NCI-H1105 treated with DMSO at 0.1 percent for 48 hours (cell line): ENCODE measurements around the gene MGAT4D.
"Not testable (repeated sequence)": the region's sequence is repeated elsewhere in the genome, so short reads cannot be mapped to it uniquely, and the experiment has no call there.

Experiments used
- DNase-seq: peaks from one replicate; lab custom pipeline; 2025; lab: John Stamatoyannopoulos, UW

MGAT4D gene

GRCh38 chr4:140497747-140498636, at the start of gene MGAT4D:
Gene MGAT4D (minus strand): TSS chr4:140498293. CDS start chr4:140498222, 71 bp downstream.
- DNase-seq = no peak

DNA sequence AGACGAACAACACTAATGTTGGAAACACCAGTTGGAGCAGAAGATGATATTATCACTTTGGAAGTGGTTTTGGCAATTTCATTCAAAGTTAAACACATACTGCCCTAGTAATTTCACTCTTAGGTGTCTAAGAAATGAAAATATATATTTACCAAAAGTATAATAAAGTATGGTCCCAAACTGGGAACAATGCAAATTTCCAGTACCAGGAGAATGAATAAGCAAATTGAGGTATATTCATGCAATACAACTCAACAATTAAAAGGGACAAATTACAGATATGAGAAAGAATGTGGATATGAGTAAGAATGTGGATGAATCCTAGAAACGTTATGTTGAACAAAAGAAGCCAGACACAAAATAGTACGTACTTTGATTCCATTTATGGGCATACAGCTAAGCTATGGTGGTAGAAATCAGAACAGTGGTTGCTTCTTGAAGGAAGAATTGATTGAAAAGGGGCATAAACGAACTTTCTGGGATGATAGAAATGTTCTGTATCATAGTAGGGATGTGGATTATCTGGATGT, 35.9 kb upstream of the MGAT4D start:
- no peak for DNase-seq

- no peak for DNase-seq
These were observed 31.3 kb upstream of the MGAT4D start for GRCh38 chr4:140529434-140529833.

DNA sequence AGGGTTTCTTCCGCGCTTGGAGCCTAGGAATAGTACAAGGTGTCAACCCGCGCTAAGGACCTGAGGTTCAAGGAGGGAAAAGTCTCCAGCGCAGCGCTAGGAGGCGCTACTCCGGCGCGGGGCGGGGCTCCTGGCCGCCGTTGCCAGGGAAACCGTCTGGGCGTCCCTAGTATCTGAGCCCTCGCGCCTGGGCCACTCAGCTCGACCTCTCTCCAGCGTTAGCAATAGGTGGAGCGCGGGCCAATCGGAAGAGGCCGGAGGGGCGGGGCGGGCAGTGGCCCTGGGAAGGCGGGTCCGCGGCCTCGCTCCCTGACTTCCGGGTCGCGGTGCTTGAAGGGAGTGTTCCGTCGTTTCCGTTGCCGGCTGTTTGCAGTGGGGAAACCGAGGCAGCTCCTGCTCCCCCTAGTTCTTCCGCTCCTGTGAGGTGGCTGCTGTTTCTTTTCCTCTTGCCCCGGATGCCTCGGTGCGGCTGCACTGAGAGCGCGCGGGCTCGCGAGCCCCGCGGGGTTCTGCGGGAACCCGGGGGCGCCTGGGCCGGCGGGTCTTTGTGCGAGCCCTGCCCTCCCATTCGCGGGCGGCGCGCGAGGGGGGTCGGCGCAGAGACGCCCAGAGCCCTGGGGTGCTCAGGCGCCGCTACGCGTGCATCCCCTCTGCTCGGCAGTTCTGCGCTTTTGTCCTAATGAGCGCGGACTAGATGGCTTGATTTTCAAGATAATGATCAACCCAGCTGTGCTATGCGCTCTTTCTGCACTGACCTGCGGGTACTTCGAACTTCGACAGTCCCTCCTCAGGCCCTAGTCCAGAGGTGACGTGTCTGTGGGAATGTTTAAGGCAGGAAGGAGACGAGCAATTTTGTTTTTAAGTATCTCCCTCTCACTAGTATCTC, 26.0 kb upstream of the MGAT4D start, which contains the start of gene ELMOD2:
Gene ELMOD2 (plus strand): TSS at position 312 of the 886 bp plus-strand sequence. CDS start 1,261 bp downstream, outside the sequence.
- peak; percentile 89 for DNase-seq

- no peak for DNase-seq
These were observed 25.3 kb upstream of the MGAT4D start for GRCh38 chr4:140523370-140523856.

- DNase-seq = no peak
These were observed 17.3 kb upstream of the MGAT4D start for GRCh38 chr4:140515423-140515822.

DNA sequence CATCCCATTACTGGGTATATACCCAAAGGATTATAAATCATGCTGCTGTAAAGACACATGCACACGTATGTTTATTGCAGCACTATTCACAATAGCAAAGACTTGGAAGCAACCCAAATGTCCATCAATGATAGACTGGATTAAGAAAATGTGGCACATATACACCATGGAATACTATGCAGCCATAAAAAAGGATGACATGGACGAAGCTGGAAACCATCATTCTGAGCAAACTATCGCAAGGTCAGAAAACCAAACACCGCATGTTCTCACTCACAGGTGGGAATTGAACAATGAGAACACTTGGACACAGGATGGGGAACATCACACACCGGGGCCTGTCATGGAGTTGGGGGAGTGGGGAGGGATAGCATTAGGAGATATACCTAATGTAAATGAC, 15.7 kb upstream of the MGAT4D start:
- not testable (repeated sequence) for DNase-seq

DNA sequence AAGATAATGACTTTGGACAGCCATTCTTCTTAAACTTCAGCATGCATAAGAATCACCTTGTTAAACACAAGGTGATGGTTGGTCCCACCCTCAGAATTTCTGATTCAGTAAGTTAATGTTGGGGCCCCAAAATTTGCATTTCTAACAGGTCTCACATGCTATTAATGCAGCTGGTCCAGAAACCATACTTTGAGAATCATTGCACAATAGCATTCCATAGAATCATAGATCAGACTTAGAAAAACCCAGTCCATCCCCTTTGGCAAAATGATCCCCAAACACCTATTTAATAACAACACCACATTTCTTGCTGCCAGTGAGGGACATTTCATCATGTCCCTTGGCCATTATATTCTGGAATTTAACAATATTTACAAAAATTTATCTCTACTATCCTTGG, 6.2 kb upstream of the MGAT4D start:
- DNase-seq = no peak

- DNase-seq = no peak
These were observed 1.3 kb upstream of the MGAT4D start for GRCh38 chr4:140499391-140499790.

- DNase-seq = no peak
These were observed 717 bp downstream of the MGAT4D start for GRCh38 chr4:140497405-140497746.

- DNase-seq = no peak
These were observed 12.2 kb downstream of the MGAT4D start for GRCh38 chr4:140485939-140486338.

- DNase-seq = no peak
These were observed 14.6 kb downstream of the MGAT4D start for GRCh38 chr4:140483445-140483844.

DNA sequence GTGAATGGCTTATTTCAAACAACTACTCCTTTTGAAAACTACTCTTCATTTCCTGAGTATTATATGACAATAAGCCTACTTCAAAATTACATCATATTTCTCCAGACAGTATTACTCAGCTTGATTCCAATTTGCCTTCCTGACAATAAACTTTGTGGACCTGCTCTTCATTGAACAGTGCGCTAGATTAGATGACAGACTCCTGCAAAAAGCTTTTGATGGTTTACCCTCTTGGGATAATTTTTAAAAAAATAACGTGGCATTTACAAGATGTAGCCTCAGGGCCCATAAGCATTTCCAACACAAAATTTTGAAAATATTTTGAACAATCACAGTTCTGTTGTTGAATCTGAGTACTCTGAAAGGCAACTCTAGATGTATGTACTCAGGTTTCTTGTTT, 25.9 kb downstream of the MGAT4D start:
- DNase-seq = no peak

DNA sequence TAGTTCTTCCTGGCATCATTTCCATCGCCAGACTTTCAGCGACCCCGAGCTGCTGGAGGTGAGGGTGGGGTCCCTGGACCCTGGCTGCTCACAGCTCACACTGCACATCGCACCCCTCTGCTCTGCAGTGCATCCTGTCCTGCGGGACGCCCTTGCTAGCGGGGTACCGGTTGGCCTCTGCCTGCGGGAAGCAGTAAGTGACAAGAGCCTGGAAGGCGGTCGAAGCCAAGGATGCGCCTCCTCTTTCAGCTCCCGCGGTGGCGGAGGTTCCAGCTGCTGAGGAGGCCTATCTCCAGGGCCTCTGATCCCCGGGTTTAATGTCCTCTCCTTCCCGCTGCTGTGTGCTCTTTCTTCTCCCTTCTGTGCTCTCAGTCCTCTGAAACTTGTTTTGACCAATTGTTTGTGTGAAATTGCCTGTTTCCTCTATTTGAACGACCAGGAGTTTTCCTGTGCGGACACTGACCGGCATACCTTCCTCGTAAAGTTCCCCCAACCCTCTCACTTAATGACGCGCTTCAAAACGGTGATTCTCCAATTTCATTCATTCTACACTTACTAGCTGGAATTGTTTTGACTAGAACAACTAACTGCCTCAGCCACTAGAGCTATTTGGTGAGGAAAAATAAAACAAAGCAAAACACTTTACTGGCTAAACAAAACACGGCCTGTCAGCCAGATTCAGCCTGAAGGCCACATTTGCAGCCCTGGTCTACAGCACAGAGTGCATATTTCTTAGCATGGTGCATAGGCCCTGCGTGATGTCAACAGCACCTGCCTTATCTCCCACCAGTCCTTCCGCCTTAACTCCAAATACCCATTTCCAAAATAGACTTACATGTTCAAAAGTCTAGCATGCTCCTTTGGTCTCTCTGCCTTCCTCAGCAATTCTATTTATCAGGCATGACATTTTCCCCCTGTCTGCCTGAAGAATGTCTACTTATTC, 28.0 kb downstream of the MGAT4D start:
- DNase-seq = no peak

DNA sequence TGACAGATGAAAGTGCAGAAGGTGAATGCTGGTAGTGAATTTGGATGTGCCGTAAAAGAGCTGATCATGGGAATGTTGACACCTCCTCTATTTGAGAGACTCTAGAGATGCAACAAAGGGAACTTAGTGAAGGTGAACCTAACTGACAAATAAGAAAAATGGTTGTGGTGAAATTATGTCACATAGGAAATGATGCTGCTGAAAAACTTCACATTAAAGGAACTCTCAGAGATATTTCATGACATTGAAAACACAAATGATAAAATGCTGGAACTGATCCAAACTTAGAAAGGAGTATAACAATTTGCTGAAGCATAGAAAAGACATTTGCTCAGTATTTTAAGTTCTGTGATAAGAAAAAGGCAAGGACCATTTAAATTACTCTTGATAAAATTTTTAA, 31.9 kb downstream of the MGAT4D start:
- DNase-seq = no peak

- DNase-seq = no peak
These were observed 34.5 kb downstream of the MGAT4D start for GRCh38 chr4:140463614-140464013.

DNA sequence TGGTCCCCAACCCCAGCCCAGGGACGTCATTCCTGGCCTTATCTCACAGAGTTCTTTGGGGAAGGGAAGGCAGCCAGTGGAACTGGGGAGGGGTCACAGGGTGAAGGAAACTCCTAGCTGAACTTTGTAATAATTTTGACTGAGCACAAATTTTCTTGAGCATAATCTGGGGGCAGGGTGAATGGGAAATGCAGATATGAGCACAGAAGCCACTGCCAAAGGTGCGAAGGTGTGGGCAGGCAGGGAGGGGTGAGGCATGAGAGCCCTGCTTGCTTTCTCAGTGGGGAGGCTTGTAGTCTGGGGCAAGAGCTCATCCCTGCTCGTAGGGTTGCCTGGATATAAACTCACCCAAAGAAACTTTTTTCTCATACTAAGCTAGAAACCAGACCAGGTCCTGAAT, 34.9 kb downstream of the MGAT4D start:
- DNase-seq = no peak

GRCh38 chr4:140450352-140450751, 47.7 kb downstream of the MGAT4D start:
- DNase-seq = no peak

- peak; percentile 70 for DNase-seq
These were observed 49.3 kb downstream of the MGAT4D start for GRCh38 chr4:140448830-140449229.

GRCh38 chr4:140448162-140448561, 49.9 kb downstream of the MGAT4D start:
- DNase-seq = no peak

DNA sequence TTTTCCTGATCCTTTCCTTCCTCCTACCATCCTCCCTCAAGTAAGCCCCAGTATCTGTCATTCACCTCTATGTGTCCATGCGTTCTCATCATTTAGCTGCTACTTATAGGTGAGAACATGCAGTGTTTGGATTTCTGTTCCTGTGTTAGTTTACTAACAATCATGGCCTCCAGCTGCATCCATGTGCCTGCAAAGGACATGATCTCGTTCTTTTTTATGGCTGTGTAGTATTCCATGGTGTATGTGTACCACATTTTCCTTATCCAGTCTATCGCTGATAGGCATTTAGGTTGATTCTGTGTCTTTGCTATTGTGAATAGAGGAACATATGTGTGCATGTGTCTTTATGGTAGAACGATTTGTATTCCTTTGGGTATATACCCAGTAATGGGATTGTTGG, 53.7 kb downstream of the MGAT4D start:
- DNase-seq = not testable (repeated sequence)
